Inflammatory macrophage treated with lipopolysaccharide for 4 hours (primary cell): Measurements from ENCODE around the gene KIF13A.
"Not testable (repeated sequence)": the region's sequence is repeated elsewhere in the genome, so short reads cannot be mapped to it uniquely, and the experiment has no call there.

ENCODE experiments used
- DNase-seq: peaks from one replicate; pipeline ENCODE4 v3.0.0-alpha.2; 2020

Gene KIF13A

DNA sequence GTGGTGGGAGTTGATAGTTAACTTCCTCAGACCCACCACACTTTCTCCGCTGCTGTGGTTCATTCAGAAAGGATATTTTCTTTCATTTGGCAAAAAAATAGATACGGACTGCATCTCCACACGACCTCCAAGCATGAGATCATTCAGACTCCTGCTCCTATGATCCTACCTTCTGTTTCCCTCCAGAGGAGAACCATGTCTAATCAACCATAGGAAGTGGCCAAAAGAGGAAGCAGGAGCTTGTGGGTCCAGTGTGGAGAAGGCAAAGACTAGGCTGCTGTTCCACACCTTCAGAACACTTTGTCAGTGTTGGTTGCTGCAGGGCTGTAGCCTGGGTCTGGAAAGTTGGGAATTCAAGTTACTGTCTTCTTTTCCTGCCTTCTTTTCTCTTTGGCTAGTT lies 10.6 kb upstream of the KIF13A start:
- DNase-seq, result peak; percentile 56

DNA sequence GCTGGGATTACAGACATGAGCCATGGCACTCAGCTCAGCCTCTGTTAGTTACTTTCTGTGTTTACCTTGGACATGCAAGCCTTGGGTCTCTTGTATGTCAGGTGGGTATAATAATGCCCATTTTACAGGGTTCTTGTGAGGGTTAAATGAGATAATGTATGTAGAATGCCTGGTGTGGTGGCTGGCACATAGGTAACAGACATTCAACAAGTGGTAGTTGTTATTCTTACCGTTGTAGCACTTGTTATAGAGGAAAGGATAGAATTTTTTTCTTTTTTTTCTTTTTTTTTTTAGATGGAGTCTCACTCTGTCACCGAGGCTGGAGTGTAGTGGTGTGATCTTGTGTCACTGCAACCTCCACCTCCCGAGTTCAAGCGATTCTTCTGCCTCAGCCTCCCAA lies 8.0 kb upstream of the KIF13A start:
- no peak for DNase-seq

DNA sequence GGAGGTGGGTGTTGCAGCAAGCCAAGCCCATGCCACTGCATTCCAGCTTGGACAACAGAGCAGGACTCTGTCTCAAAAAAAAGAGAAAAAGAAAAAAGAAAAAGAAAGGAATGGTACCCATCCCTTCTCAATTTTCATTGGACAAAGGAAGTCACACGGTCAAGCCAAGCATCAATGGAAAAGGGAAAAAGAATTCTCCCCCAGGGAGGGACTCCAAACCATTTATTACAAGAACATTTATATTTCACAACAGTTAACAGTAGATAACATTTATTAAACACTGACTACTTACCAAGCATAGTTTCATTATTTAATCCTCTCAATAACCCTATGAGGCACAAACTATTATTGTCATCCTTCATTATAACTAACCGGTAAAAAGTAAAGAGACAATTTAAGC lies 6.6 kb upstream of the KIF13A start:
- DNase-seq, result no peak

DNA sequence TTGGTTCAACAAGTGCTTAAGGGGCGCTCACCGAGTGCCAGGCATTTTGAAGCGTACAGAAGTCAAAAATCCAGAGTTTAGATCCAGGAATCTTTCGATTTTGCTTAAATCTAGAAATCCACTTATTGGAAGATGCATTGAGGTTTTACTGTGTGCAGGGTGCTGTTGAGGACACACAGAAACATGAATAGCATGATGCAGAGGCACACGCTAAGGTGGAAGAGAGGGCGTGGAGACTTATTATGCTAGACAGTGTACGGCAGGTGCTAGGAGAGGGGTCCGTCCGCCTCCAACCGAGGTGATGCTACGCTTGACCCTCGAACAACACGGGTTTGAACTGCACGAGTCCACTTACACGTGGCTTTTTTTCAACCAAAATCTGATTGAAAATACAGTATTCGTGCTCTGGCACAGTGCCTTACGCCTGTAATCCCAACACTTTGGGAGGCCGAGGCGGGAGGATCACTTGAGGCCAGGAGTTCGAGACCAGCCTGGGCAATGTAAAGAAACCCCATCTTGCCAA lies 1.0 kb upstream of the KIF13A start:
- DNase-seq, result no peak

DNA sequence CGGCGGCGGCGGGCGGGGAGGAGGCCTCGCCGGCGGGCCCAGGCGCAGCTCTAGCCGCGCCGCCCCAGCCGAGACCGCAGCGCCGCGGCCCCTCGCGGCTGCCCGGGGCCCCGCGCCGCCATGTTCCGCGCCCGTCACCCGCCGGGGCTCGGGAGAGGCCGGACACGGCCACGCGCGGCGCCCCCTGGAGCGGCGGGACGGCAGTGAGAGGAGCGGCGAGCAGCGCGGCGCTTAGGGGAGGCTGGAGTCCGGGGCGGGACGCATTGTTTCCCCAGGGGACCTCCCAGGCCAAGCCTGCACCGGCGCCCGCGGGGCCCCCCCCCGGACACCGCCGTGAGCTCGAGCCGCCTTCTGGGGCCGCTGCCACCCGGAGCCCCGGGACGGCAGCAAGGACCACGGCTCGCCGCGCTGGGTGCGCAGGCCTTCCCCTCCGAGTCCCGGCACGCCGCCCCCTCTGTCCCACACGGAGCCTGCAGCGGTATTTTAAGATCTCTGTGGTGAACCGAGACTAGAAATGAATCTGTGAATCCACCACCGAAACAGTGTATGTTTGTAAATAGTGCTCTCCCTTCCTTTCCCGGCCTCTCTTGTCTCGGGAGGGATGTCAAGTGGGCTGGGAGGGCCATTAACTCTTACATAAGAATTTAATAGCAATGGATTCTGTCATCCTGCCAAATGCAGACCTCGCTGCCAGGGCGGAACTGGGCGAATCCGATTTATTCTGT lies 424 bp upstream of the KIF13A start:
- DNase-seq, result peak; percentile 68

DNA sequence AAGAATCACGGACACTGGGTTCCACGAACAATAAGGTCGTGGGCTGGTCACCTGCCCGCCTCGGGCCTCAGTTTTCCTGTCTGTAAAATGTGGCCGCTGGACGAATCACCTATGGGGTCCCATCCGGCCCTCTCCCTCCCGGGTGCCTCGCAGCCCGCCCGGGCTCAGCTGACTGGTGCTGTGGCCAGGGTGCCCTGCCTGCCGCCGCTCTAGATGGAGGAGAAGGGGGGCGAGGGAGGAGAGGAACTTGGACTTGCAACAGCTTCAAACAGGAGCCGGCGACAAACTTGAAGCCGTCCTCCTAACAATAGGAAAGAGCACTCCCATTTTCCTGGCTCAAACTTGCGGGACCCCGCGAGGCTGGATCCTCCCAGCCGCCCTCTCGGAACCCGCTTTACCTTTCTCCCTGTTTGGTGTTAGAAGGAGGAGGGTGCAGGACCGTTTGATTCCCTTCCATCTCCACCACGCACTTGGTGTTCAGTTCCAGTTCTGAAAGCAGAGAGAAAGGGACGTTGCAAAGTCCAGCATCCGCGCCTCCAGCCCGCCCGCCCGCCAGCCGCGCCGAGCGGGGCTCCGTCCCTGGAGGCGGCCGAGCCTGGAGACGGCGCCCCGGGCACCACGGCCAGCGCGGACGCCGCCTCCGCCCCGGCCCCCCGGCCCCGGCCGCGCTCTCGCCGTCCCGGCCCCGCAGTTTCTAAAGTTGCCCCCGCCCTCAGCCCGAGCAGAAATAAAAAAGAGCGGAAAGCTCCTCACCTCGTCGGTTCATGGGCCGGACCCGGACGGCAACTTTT lies 584 bp downstream of the KIF13A start:
- DNase-seq, result peak; percentile 55

DNA sequence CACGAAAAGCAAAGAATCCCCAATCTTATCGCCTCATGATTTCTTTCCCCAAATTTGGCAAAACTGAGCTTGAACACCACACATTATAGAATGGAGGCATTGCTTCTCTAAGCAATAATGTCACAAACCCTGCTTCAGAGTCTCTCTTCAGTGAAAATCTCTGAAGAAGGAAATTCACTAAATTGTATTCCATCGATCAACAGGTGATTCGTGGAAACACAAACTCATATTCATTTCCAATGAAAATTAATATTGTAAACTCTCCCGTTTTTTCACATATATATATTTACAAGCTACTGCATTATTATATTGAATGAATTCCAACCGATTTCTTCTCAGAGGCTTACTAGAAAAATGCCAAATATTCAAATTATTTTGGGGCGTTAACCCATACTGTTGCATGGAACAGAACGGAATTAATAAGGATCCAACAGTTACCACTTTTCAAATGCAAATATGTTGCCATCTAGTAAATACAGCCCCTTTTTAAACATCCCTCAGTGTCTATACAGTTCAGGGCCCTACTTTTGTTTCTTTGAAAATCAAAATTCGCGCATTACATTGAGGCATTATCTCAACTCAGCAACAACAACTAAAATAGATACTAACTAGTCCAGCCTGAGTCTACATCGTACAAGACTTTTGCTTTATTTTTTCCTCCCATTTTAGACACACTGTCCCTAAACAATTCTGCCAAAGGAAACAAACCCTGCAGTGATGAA lies 1.3 kb downstream of the KIF13A start:
- DNase-seq, result no peak

DNA sequence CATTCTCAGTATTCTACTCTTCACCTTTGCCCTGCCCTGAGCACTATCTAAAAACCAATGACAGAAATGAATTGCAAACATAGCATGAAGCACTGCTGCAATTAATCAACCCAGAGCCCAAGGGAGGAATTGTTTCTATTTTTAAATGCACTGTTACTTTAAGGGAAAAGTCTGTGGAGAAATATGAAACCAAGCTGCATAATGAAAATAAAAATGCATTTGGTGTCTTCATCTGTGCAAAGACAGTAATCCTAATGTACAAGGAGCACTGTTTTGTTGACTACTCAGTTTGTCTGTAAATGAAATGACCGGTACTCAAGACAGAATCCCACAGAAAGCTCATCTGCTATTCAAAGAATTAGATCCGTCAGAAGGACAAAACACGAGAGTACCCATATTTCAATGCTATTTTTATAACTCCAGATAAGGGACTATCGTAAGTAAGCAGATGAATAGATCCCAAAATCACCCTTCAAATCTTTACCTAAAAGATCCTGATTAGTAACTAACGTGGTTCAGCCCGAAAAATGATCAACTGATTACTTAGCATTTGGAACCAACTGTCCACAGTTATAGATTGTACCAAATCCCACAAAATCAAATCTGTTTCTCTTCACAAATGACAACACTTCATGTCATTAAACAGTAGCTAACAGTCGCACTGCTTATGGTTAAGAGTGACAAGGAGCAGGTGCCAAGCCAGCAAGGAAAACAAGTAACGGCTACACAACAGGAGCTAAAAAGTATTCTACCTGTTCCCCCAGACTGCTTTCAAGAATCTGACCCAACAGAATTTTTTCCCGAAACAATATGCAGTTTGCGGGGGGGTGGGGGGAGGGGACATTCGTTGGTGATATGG lies 2.4 kb downstream of the KIF13A start:
- no peak for DNase-seq

DNA sequence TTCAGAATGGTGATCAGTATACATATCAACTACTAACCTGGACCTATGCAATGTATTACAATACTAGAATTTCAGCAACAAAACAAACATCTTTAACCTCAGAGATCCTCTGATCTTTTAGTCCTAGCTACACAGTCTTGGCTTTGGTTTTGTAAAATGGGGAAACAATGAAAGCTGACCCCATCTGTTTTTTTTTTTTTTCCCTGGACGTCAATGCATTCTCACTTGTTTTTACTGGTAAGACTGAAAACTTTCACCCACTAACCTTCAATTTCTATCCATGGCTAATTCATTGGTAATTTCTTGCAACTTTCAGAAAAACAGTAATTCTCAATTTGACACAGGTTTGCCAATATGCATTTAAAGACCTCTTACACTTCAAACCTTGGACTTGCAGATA lies 3.0 kb downstream of the KIF13A start:
- no peak for DNase-seq

DNA sequence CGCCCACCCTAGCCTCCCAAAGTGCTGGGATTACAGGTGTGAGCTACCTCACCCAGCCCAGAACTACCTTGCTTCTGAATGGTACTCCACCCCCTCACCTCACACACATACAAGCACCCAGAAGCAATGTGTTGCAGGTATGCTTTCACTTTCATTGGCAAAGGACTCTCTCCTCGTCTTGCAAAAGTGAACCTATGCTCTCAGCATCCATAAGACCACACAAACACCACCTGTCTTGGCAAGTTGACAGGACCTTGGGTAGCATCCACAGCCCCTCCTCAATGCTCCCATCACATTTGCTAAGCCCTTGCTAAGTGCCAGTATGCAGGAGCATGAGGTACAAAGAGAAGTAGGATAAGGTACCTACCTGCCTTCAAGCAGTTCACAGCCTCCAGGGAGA lies 3.7 kb downstream of the KIF13A start:
- no peak for DNase-seq

DNA sequence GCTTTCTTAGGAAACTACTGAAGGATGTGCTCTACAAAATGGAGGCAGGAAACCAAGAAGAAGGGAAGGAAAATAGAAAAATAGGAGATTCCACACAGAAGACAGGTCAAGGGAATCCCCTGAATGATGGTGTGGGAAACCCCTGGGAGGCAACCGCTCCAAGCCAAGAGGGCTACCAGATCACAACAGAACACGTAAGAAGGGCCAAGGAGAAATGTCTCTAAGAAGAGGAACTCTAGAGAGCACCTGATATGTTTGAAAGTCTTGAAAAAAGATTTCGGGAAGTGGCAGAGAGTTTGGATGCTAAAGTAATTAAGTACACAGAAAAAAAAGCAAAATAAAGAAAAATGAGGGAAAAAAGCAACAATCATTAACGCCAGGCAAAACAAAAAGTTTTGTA lies 7.1 kb downstream of the KIF13A start:
- DNase-seq, result peak; percentile 16

DNA sequence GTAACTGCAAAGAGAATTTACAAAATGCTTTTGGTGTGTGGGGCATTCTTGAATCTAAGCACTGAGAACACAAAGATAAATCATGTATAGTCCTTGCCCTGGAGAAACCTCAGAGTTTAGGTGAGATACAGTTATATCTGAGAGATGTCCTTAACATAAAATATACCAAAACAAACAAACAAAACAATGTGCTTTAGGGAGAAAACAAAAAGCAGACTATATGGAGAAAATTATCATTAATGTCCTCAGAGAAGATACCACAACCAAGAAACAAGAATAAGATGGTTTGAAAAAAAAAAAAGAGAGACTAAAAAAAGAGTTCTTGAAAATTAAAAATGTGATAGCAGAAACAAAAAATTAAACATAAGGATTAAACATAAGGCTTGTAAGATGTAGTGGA lies 8.0 kb downstream of the KIF13A start:
- DNase-seq, result no peak

DNA sequence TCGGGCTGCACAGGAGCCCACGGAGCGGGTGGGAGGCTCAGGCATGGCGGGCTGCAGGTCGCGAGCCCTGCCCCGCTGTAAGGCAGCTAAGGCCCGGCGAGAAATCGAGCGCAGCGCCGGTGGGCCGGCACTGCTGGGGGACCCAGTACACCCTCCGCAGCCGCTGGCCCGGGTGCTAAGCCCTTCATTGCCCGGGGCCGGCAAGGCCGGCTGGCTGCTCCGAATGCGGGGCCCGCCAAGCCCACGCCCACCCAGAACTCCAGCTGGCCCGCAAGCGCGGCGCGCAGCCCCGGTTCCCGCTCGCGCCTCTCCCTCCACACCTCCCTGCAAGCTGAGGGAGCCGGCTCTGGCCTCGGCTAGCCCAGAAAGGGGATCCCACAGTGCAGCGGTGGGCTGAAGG lies 11.2 kb downstream of the KIF13A start:
- not testable (repeated sequence) for DNase-seq

DNA sequence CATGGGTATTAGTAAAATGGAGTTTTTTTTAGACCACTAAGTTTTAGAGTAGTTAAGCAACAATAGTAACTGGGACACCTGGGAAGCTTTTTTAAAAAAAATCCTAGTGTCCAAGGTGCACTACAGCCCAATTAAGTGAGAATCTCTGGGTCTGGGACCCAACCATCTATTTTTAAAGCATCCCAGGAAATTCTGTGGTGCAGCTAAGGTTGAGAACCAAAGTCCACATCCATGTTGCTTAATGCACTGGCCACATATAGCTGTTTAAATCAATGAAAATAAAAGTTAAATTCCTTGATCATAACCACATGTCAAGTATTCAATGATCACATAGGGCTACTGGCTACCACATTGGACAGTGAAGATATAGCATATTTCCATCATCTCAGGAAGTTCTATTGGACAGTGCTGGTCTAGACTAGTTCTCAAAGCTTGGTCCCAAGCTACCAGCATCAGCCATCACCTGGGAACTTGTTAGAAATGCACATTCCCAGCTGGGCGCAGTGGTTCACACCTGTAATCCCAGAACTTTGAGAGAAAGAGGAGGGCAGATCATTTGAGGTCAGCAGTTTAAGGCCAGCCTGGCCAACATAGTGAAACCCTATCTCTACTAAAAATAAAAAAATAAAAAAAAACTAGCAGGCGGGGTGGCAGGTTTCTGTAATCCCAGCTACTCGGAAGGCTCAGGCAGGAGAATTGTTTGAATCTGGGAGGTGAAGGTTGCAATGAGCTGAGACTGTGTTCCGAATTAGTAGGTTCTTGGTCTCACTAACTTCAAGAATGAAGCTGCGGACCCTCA lies 12.7 kb downstream of the KIF13A start:
- DNase-seq, result no peak

DNA sequence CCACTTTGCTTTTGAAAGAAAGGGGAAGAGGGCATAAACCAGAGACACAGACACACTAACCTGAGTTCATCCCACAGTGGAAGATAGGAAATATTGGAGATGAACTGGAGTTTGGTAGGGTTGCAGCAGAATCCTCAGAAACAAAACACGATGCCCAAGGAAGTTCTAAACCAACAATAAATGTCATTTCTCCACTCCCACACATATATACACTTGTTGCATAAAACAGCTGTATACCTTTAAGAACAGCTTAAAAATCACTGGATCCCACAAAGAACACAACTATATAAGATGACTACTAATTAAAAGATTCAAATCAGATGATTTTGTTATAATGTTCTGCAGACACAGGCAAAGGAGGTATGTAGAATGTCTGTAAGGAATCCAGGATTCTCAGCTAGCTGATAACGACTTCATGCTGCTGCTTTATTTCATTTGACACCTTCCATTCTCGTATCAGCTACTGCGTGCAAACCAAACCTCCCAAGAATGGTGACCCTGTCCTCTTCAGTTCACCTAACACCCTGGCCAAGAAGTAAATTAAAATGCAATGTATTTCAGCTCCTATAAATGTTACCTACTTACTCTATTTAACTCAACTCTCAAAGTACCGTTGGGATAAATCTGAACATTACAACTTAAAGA lies 14.3 kb downstream of the KIF13A start:
- DNase-seq, result no peak

DNA sequence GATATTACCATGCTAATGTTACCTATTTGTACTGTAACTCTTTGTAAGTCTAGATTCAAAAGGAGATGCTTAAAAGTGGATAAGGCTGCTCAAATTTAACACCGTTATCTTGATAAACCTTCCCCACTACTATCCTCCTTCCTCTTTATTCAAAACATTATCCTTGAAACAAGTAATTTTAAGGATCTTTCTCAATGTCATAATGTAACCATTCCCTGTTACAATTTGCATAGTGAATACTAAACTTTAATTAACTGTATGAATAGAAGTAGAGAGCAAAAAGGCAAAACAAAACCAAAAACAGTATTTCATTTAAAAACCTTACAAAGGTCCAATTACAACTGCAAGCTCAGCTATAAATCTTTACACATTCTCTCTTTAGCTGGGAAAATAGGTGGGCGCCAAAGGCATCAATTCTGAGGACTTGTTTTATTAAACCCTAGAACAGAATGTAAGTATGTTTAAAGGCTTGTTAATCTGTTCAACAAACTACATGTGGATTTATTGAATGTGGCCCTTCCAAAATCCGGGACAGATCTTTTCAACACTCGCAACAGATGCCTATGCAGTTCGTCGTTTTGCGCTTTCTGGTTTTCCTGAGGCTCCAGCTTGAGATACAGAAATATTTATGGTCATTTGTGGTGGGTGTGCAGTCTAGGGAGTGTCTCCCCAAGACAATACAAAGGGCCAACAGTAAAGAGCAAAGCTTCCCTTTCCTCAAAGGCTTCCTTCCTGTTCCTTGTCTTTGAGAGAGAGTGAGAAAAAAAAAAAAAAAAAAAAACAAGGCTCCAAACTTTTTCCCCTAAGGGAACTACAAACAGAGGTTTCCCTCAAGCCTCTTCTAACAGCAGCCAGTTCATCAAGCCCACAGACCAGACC lies 15.1 kb downstream of the KIF13A start:
- DNase-seq, result peak; percentile 16

DNA sequence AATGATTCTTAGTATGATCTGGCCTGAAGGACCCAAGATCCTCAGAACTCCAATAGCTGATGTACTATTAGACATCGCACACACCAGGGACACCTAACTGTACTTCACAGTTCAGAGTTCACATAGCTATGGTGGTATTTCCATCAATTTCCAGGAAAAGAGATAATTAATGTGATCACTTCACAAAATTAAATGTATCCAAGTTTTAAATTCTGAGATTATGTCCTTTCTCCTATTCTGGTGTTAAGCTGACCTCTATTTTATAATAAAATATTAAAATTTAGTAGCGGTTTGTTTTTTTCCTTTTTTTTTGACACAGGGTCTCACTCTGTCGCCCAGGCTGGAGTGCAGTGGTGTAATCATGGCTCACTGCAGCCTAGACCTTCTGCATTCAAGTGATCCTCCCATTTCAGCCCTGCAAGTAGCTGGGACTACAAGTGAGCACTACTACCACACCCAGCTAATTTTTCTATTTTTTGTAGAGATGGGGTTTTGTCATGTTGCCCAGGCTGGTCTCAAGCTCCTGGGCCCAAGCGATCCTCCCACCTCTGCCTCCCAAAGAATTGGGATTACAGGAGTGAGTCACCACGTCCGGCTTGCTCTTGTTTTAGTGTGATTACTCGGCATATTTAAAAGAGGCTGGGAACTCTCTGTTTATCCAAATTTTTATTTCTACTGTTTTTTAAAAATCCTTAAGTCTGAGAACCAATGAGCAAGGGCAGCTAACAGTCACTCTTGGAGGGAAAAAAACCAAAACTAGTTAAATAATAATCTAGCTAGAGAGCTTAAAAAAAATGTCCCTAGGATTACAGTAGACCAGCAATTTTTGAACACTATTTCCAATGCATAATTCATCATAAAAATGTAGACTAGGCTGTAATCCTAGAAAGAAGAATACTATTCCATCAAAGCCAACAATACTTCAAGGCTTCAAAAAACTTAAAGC lies 16.0 kb downstream of the KIF13A start:
- no peak for DNase-seq

DNA sequence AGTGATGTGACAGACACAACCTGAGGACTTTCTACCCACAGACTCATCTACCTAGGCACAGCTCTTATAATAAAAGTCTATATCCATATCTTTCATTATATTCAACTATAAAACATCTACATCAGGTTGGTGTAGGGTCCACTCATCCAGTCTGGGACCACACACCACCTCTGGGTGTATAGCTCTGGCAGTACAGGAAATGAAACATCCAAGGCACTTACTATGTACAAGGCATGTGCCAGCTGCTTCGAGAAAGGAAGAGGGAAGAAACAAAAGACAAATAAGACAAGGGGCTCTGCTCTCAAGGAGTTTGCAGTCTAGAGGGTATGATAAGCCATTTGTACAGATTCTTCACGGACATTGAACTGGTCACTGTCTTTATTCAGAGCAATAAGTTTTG lies 18.6 kb downstream of the KIF13A start:
- DNase-seq, result no peak
